ENCODE results near the gene ADRA1B.
A peak's percentile ranks its signal among the peaks of the same experiment; 100 is the strongest.
"Not testable (repeated sequence)": the region's sequence is repeated elsewhere in the genome, so short reads cannot be mapped to it uniquely, and the experiment has no call there.

Gene ADRA1B

GRCh38 chr5:159971514-159971913 is 55.2 kb downstream of the ADRA1B start:
- peak in 1 of 4 experiments; percentile 12 for DNase-seq

GRCh38 chr5:159971931-159972461 is 55.7 kb downstream of the ADRA1B start:
- peak in 2 of 4 experiments; percentile 14 to 38 for DNase-seq

GRCh38 chr5:159972538-159973362 is 56.5 kb downstream of the ADRA1B start:
- DNase-seq: peak in 3 of 4 experiments; percentile 11 to 30 (median 15)

- DNase-seq: peak in 3 of 4 experiments; percentile 6 to 17 (median 7)
Measured at GRCh38 chr5:159975462-159976019, 59.3 kb downstream of the ADRA1B start.

- no peak for DNase-seq
Measured at GRCh38 chr5:159976921-159977320, 60.6 kb downstream of the ADRA1B start.

- DNase-seq: no peak
Measured at GRCh38 chr5:159978358-159978757, 62.1 kb downstream of the ADRA1B start.

- no peak for DNase-seq
Measured at GRCh38 chr5:159982421-159983173, 66.3 kb downstream of the ADRA1B start.

- peak; percentile 60 to 83 (median 68) for DNase-seq
Measured at GRCh38 chr5:159987031-159987674, 70.9 kb downstream of the ADRA1B start.

- no peak for DNase-seq
Measured at GRCh38 chr5:159990506-159990905, 74.2 kb downstream of the ADRA1B start.

GRCh38 chr5:159992566-159992965 is 76.3 kb downstream of the ADRA1B start:
- DNase-seq: no peak

GRCh38 chr5:159993194-159993593 is 76.9 kb downstream of the ADRA1B start:
- DNase-seq: no peak

- DNase-seq: no peak
Measured at GRCh38 chr5:159995907-159996306, 79.6 kb downstream of the ADRA1B start.

- DNase-seq: no peak
Measured at GRCh38 chr5:160001457-160001856, 85.2 kb downstream of the ADRA1B start.

- no peak for DNase-seq
Measured at GRCh38 chr5:160007514-160007913, 91.2 kb downstream of the ADRA1B start.

GRCh38 chr5:160008529-160008876 is 92.2 kb downstream of the ADRA1B start:
- DNase-seq: not testable (repeated sequence)

- peak; percentile 96 to 100 (median 99) for DNase-seq
Measured at GRCh38 chr5:160008877-160009590, 92.8 kb downstream of the ADRA1B start, which contains the start of gene TTC1. Gene TTC1 (plus strand): TSS chr5:160009139. CDS start chr5:160010529, 1,390 bp downstream.

- DNase-seq: peak; percentile 13 to 34 (median 22)
Measured at GRCh38 chr5:160009591-160009989, 93.3 kb downstream of the ADRA1B start.

- no peak for DNase-seq
Measured at GRCh38 chr5:160011471-160011870, 95.2 kb downstream of the ADRA1B start.

GRCh38 chr5:160014197-160014596 is 97.9 kb downstream of the ADRA1B start:
- not testable (repeated sequence) for DNase-seq

- no peak for DNase-seq
Measured at GRCh38 chr5:160018945-160019625, 102.8 kb downstream of the ADRA1B start.

GRCh38 chr5:160020266-160020770 is 104.0 kb downstream of the ADRA1B start:
- no peak for DNase-seq
